GM12878 (cell line): ENCODE measurements around the gene PCDHA1. TPM values are rescaled to one million over a fixed set of nuclear protein-coding genes. Genes with fewer than 3 reads are reported as not detected.

Experiments
- ATAC-seq: fragments of 200-7000 bp; cut with Tn5 transposase; 3 replicates; pipeline ENCODE4 v1.9.1; 2020; ENCODE audit warnings: mild to moderate bottlenecking, moderate library complexity
- BruUV-seq: library from RNA; stranded (reverse); fragments of 400-500 nt; replicated peaks from 2 replicates; lab custom pipeline; 2021; lab: Mats Ljungman, UMichigan
- CTCF ChIA-PET: fragments of 300-600 bp; sonication (Branson Sonifier 250); formaldehyde crosslinking; extraction: SDS; loops from one replicate; lab custom pipeline; 2021; ENCODE audit warnings: inconsistent platforms; lab: Yijun Ruan, JAX
- POLR2A ChIA-PET: fragments of 350-600 bp; formaldehyde crosslinking; extraction: SDS; loops from one replicate; lab custom pipeline; 2021; ENCODE audit warnings: inconsistent platforms; lab: Charles Lee
- RAD21 ChIA-PET: fragments of 300-600 bp; sonication (Branson Sonifier 250); formaldehyde crosslinking; loops from one replicate; lab custom pipeline; 2023; ENCODE audit warnings: antibody characterized with exemption; ENCODE audit not compliant: unreplicated experiment; lab: Charles Lee
- SMC1A ChIA-PET: fragments of 300-600 bp; sonication (Branson Sonifier 250); formaldehyde crosslinking; loops from one replicate; lab custom pipeline; 2023; ENCODE audit not compliant: unreplicated experiment, uncharacterized antibody; lab: Charles Lee
- DNase-seq: peaks from one replicate; pipeline ENCODE4 v3.0.0-alpha.2; 2011; ENCODE audit warnings: low read depth, low spot score
- FAIRE-seq: peaks from 3 replicates; lab custom pipeline; 2011; peaks lifted over from hg19 to GRCh38; lab: Jason Lieb, UNC
- H2AFZ ChIP-seq: 2 replicates; pipeline ENCODE4 v1.6.0; 2011; ENCODE audit warnings: low read depth, low read length, control low read depth; ENCODE audit not compliant: control insufficient read depth
- H3K27ac ChIP-seq: 2 replicates; pipeline ENCODE4 v1.5.1; 2011; ENCODE audit warnings: control low read depth; ENCODE audit not compliant: control insufficient read depth, insufficient read depth
- H3K27me3 ChIP-seq, 2 experiments: replicated peaks in 1 of 2; 2 replicates each; pipeline versions ENCODE4 v1.6.0 to v1.6.1; 2011; ENCODE audit warnings: low read length in 1 of 2; ENCODE audit not compliant: control insufficient read depth in 2 of 2, insufficient read depth in 2 of 2
- H3K36me3 ChIP-seq, 2 experiments: 2 replicates each; pipeline ENCODE4 v1.5.1; 2011; ENCODE audit warnings: low read length in 1 of 2; ENCODE audit not compliant: control insufficient read depth in 2 of 2, insufficient read depth in 2 of 2
- H3K4me1 ChIP-seq: 2 replicates; pipeline ENCODE4 v1.6.1; 2011; ENCODE audit warnings: mild to moderate bottlenecking, low read length, moderate library complexity, mixed read lengths; ENCODE audit not compliant: control insufficient read depth, insufficient read depth
- H3K4me2 ChIP-seq: 2 replicates; pipeline ENCODE4 v1.6.0; 2011; ENCODE audit warnings: control low read depth; ENCODE audit not compliant: control insufficient read depth, insufficient read depth
- H3K4me3 ChIP-seq: fragments of 200-600 bp; sonication (generic); 2 replicates; pipeline ENCODE4 v1.5.1; 2016
- H3K79me2 ChIP-seq: 2 replicates; pipeline ENCODE4 v1.6.0; 2011; ENCODE audit warnings: low read length; ENCODE audit not compliant: control insufficient read depth, insufficient read depth
- H3K9ac ChIP-seq: 2 replicates; pipeline ENCODE4 v1.8.0; 2011; ENCODE audit warnings: low read length, control low read depth, mixed read lengths; ENCODE audit not compliant: control insufficient read depth, insufficient read depth
- H3K9me3 ChIP-seq: replicated peaks from 3 replicates; pipeline ENCODE4 v1.5.1; 2011; ENCODE audit warnings: mild to moderate bottlenecking, low read length; ENCODE audit not compliant: control insufficient read depth, insufficient read depth
- H4K20me1 ChIP-seq: 2 replicates; pipeline ENCODE4 v1.6.0; 2011; ENCODE audit not compliant: control insufficient read depth, insufficient read depth
- BCL11A ChIP-seq: IDR thresholded peaks from 2 replicates; pipeline ENCODE4 v1.6.1; 2011; ENCODE audit warnings: low read depth, low read length
- BMI1 ChIP-seq: fragments of 450-650 bp; IDR thresholded peaks from 2 replicates; pipeline ENCODE4 v1.6.1; 2016; ENCODE audit warnings: mild to moderate bottlenecking, moderate library complexity, borderline replicate concordance
- CHD4 ChIP-seq: fragments of 200-600 bp; sonication (generic); IDR thresholded peaks from 2 replicates; pipeline ENCODE4 v1.6.1; 2016; ENCODE audit warnings: mild to moderate bottlenecking
- FOS ChIP-seq: IDR thresholded peaks from 3 replicates; pipeline ENCODE4 v1.6.1; 2011; ENCODE audit warnings: borderline replicate concordance; ENCODE audit not compliant: insufficient read length; ENCODE audit errors: extremely low read depth
- FOXK2 ChIP-seq: fragments of 450-650 bp; IDR thresholded peaks from 2 replicates; pipeline ENCODE4 v1.6.1; 2017; ENCODE audit warnings: mild to moderate bottlenecking, moderate library complexity
- HDGF ChIP-seq: fragments of 450-650 bp; IDR thresholded peaks from 2 replicates; pipeline ENCODE4 v1.6.1; 2016; ENCODE audit warnings: antibody characterized with exemption
- KAT2A ChIP-seq: conservative IDR thresholded peaks from 2 replicates; pipeline ENCODE4 v1.6.1; 2011; ENCODE audit warnings: low read depth, low read length; ENCODE audit not compliant: control insufficient read depth
- POU2F2 ChIP-seq: IDR thresholded peaks from 3 replicates; pipeline ENCODE4 v1.6.1; 2011; ENCODE audit warnings: low read depth, mild to moderate bottlenecking, low read length, borderline replicate concordance
- SMC3 ChIP-seq: IDR thresholded peaks from 2 replicates; pipeline ENCODE4 v1.6.1; 2011; ENCODE audit warnings: low read length, improper control_type of control experiment, borderline replicate concordance
- TARDBP ChIP-seq: IDR thresholded peaks from 2 replicates; pipeline ENCODE4 v1.6.1; 2016; ENCODE audit warnings: borderline replicate concordance
- USF2 ChIP-seq: IDR thresholded peaks from 2 replicates; pipeline ENCODE4 v1.6.1; 2011; ENCODE audit warnings: low read depth, low read length, improper control_type of control experiment, borderline replicate concordance
- YBX1 ChIP-seq: fragments of 450-650 bp; IDR thresholded peaks from 2 replicates; pipeline ENCODE4 v1.6.1; 2016; ENCODE audit warnings: antibody characterized with exemption
- ZNF274 ChIP-seq: IDR thresholded peaks from one replicate; pipeline ENCODE4 v1.8.0; 2011; ENCODE audit not compliant: insufficient read length, insufficient read depth
- WGBS: methylation state at CpG from one replicate; pipeline ENCODE4 v1.1.6; 2016; ENCODE audit warnings: low lambda C conversion rate; ENCODE audit not compliant: insufficient replicate concordance, insufficient coverage; ENCODE audit errors: missing lambda C conversion rate; 5-methylcytosine and 5-hydroxymethylcytosine counted together
- in situ Hi-C: fragments of 300-500 bp; cut with MboI; formaldehyde crosslinking; loops from 9 replicates; pipeline ENCODE4 v1.14.3; 2018; ENCODE audit warnings: mixed read lengths
- intact Hi-C: fragments of 100-400 bp; cut with micrococcal nuclease; formaldehyde crosslinking; loops from one replicate; pipeline ENCODE4 v1.14.2; 2022; ENCODE audit not compliant: unreplicated experiment
- polyA plus RNA-seq, 11 experiments: library from polyadenylated mRNA; depleted of rRNA in 4 of 11; unstranded in 6 of 11; stranded (reverse) in 5 of 11; fragments of >200 nt; fragmentation: Nextera tagmentation in 4 of 11; fragmentation: Illumina TruSeq in 1 of 11; extraction: Ambion mirVana in 4 of 11; extraction: Trizol in 1 of 11; gene quantifications; 1 replicate in 1 of 11; 2 replicates in 10 of 11; pipeline versions ENCODE4 v1.2.1 to v1.2.3, GENCODE V29; 2011 to 2016; ENCODE audit warnings: inconsistent platforms in 2 of 11, missing spikeins in 2 of 11, low read depth in 1 of 11
- total RNA-seq, 4 experiments: library from RNA; depleted of rRNA in 3 of 4; stranded (reverse); fragments of >200 nt in 3 of 4; fragmentation: Illumina TruSeq in 1 of 4; extraction: Trizol in 1 of 4; gene quantifications; 2 replicates each; pipeline versions ENCODE4 v1.2.1 to v1.2.3, GENCODE V29; 2013 to 2021

Gene PCDHA1
- total and polyA plus RNA-seq, 10 of the 15 experiments (the other 5 are each of a cell fraction or from before 2014, with no cell fraction given): 0.03 TPM; not detected in 9

- RAD21 ChIA-PET: no interaction called here
Observed at GRCh38 chr5:140916325-140916724, 130.4 kb downstream of the PCDHA1 start.

GRCh38 chr5:140923601-140924000, 137.7 kb downstream of the PCDHA1 start:
- no peak overlapping the region for H3K27ac ChIP-seq
- CTCF ChIA-PET: no interaction called here
- ATAC-seq (no peak), FAIRE-seq (no peak), DNase-seq (no peak)
- in situ Hi-C loops (no loop called here), intact Hi-C loops (no loop called here)
- RAD21 ChIA-PET: no interaction called here
- H3K4me3 ChIP-seq: no peak overlapping the region
- H3K4me1 ChIP-seq: no peaks in the 10 kb centered on the region
- POLR2A ChIA-PET: no interaction called here
- H3K9ac ChIP-seq: no peak overlapping the region
- BruUV-seq: no TSS peak
- H3K4me2 ChIP-seq: no peak overlapping the region
- H3K36me3 ChIP-seq: no peaks in the 10 kb centered on the region
- H3K27me3 ChIP-seq: no peaks in the 10 kb centered on the region
- H3K9me3 ChIP-seq: peaks cover 3% of the 10 kb centered on the region; the same call in 2 of the 3 replicates
- H3K79me2 ChIP-seq: no peaks in the 10 kb centered on the region
- TF ChIP-seq USF2 (no peak), TARDBP (no peak), FOS (no peak), BCL11A (no peak), CHD4 (no peak)
- WGBS: 0% methylated on average over 4 of the region's 4 CpGs
- SMC1A ChIA-PET: no interaction called here
- H4K20me1 ChIP-seq: no peaks in the 10 kb centered on the region
- H2AFZ ChIP-seq: no peak overlapping the region

More at GRCh38 chr5:140916325-140916724, 130.4 kb downstream of the PCDHA1 start:
- Histone ChIP-seq H3K79me2 (no peaks in the 10 kb centered on the region), H3K9ac (no peak overlapping the region), H3K9me3 (no peaks in the 10 kb centered on the region), H4K20me1 (no peaks in the 10 kb centered on the region), H3K4me3 (no peak overlapping the region), H3K27me3 (no peaks in the 10 kb centered on the region), H3K27ac (no peak overlapping the region), H3K4me1 (no peaks in the 10 kb centered on the region), H3K4me2 (no peak overlapping the region), H2AFZ (no peak overlapping the region), H3K36me3 (no peaks in the 10 kb centered on the region)
- in situ Hi-C loops: no loop called here
- no peak for DNase-seq
- intact Hi-C loops: no loop called here
- BruUV-seq: no TSS peak
- SMC1A ChIA-PET: no interaction called here
- CTCF ChIA-PET: interaction anchor here (0.6 kb wide), 1 partner anchor 1215 kb away, joined by 3 read pairs; no protein-coding TSS in a partner anchor
- TF ChIP-seq ZNF274: no peak
- no peak for TF ChIP-seq HDGF
- TF ChIP-seq POU2F2: no peak
- no peak for TF ChIP-seq YBX1
- TF ChIP-seq BMI1: no peak
- TF ChIP-seq FOXK2: no peak
- TF ChIP-seq SMC3: no peak
- TF ChIP-seq KAT2A: no peak
- POLR2A ChIA-PET: no interaction called here
- FAIRE-seq: no peak
- ATAC-seq: no peak
- WGBS: 4% methylated on average over 1 of the region's 1 CpG
